ENCODE data around the gene MACROD2.

The MACROD2 gene

GRCh38 chr20:14288341-14289330 lies 293.3 kb downstream of the MACROD2 start:
- DNase-seq: no peak

- DNase-seq: no peak
These were observed 296.2 kb downstream of the MACROD2 start for GRCh38 chr20:14291502-14291901.

- DNase-seq: no peak
These were observed 299.9 kb downstream of the MACROD2 start for GRCh38 chr20:14295238-14295637.

GRCh38 chr20:14295770-14296309 lies 300.5 kb downstream of the MACROD2 start:
- no peak for DNase-seq

GRCh38 chr20:14299831-14300230 lies 304.5 kb downstream of the MACROD2 start:
- DNase-seq: no peak

- DNase-seq: no peak
These were observed 307.8 kb downstream of the MACROD2 start for GRCh38 chr20:14303106-14303505.

- no peak for DNase-seq
These were observed 308.3 kb downstream of the MACROD2 start for GRCh38 chr20:14303651-14304050.

- no peak for DNase-seq
These were observed 309.2 kb downstream of the MACROD2 start for GRCh38 chr20:14304472-14304871.

GRCh38 chr20:14307956-14308355 lies 312.6 kb downstream of the MACROD2 start:
- no peak for DNase-seq

GRCh38 chr20:14310977-14311627 lies 315.8 kb downstream of the MACROD2 start:
- no peak for DNase-seq

- no peak for DNase-seq
These were observed 316.7 kb downstream of the MACROD2 start for GRCh38 chr20:14312001-14312400.

GRCh38 chr20:14313341-14314020 lies 318.2 kb downstream of the MACROD2 start:
- no peak for DNase-seq

GRCh38 chr20:14319704-14320103 lies 324.4 kb downstream of the MACROD2 start:
- no peak for DNase-seq

- no peak for DNase-seq
These were observed 336.3 kb downstream of the MACROD2 start for GRCh38 chr20:14331646-14332045.

- DNase-seq: no peak
These were observed 337.6 kb downstream of the MACROD2 start for GRCh38 chr20:14332866-14333265.

- DNase-seq: no peak
These were observed 338.4 kb downstream of the MACROD2 start for GRCh38 chr20:14333721-14334120.

GRCh38 chr20:14334306-14334930 lies 339.1 kb downstream of the MACROD2 start:
- DNase-seq: no peak

GRCh38 chr20:14335052-14335451 lies 339.7 kb downstream of the MACROD2 start:
- DNase-seq: no peak

- no peak for DNase-seq
These were observed 341.4 kb downstream of the MACROD2 start for GRCh38 chr20:14336686-14337085.

GRCh38 chr20:14337400-14338171 lies 342.3 kb downstream of the MACROD2 start, which contains the start of gene FLRT3:
Gene FLRT3 (minus strand): TSS chr20:14337612. CDS start chr20:14327506, 10,106 bp downstream.
- DNase-seq: no peak

- DNase-seq: no peak
These were observed 346.5 kb downstream of the MACROD2 start for GRCh38 chr20:14341801-14342200.

GRCh38 chr20:14342918-14343317 lies 347.6 kb downstream of the MACROD2 start:
- no peak for DNase-seq

Data from activated CD4-positive, alpha-beta T cell treated with anti-CD3 and anti-CD28 coated beads for 1 hour (primary cell).